Measurements from ENCODE around the gene PRKAR2B.

DNA sequence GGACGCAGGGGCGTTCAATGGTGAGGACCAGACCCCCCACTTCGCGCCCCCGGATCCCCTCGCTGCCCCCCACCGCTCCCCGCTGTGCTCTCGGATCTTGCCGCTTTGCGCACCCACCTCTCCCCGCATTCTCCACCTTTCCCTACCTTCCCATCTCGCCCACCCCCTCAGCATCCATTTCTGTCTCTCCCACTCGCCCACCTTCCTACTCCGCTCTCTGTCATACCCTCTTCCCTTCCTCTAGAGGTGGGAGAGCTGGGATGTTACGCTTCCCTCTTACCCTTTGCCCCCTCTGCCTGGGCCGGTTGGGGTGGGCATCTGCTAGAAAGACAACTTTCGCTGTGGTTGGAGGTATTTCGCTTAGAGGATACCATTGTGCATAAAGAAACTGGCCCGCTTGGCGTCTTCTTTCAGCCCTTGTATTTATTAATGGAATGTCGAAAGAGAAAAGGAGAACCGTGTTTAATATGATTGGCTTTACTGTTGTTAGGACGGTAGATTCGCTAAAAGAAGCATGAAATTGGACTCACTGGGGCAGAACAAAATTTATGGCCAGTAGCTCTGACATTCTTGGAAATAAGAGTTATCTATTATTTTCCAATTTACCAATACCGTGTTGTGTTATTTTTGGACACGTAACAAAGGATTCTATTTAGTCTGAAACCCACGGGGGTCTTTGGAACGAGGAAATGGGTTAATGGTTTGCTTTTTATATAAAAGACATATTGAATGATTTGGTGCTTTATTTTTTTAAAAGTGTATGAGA, 873 bp downstream of the PRKAR2B start:
- no peak for TF ChIP-seq CTCF (IDR thresholded peaks at IDR 0.05; ENCODE audit: low read depth, low read length)
- TF ChIP-seq EZH2phosphoT487 (IDR thresholded peaks at IDR 0.05; ENCODE audit: low read depth): no peak

All from OCI-LY3 (cell line).